HL-60 (cell line): Measurements from ENCODE around the gene FRK.

Experiments
- DNase-seq, 2 experiments: peaks; one replicate each; pipeline ENCODE4 v3.0.0-alpha.2; 2010 to 2020; ENCODE audit warnings: low read depth in 1 of 2, low spot score in 1 of 2
- H3K27ac ChIP-seq: fragments of 250-450 bp; sonication (Bioruptor Pico); replicated peaks from 2 replicates; pipeline ENCODE4 v1.5.1; 2020; ENCODE audit warnings: mild to moderate bottlenecking, moderate library complexity
- H3K27me3 ChIP-seq: fragments of 250-450 bp; sonication (Bioruptor Pico); 2 replicates; pipeline ENCODE4 v1.5.1; 2021; ENCODE audit warnings: mild to moderate bottlenecking, moderate library complexity; ENCODE audit not compliant: insufficient read depth, poor library complexity, severe bottlenecking
- H3K4me3 ChIP-seq: replicated peaks from 2 replicates; pipeline ENCODE4 v1.5.1; 2011; ENCODE audit warnings: mild to moderate bottlenecking, control low read depth, low read length; ENCODE audit not compliant: insufficient read depth
- GABPA ChIP-seq: IDR thresholded peaks from 2 replicates; pipeline ENCODE4 v1.6.1; 2012; ENCODE audit warnings: low read depth
- POLR2AphosphoS5 ChIP-seq: IDR thresholded peaks from 2 replicates; pipeline ENCODE4 v1.6.1; 2012; ENCODE audit warnings: low read depth
- SPI1 ChIP-seq: IDR thresholded peaks from 2 replicates; pipeline ENCODE4 v1.6.1; 2012; ENCODE audit warnings: low read depth, mild to moderate bottlenecking, borderline replicate concordance
- TF ChIP-seq, protein P1 (sequence below): IDR thresholded peaks from 2 replicates; pipeline ENCODE4 v1.6.1; 2012; ENCODE audit warnings: low read depth; ENCODE audit not compliant: insufficient replicate concordance
- TF ChIP-seq, protein P2 (sequence below): IDR thresholded peaks from one replicate; pipeline ENCODE4 v1.5.1; 2011; ENCODE audit warnings: low read length, control low read depth, inconsistent platforms; ENCODE audit not compliant: insufficient read depth

The FRK gene

DNA sequence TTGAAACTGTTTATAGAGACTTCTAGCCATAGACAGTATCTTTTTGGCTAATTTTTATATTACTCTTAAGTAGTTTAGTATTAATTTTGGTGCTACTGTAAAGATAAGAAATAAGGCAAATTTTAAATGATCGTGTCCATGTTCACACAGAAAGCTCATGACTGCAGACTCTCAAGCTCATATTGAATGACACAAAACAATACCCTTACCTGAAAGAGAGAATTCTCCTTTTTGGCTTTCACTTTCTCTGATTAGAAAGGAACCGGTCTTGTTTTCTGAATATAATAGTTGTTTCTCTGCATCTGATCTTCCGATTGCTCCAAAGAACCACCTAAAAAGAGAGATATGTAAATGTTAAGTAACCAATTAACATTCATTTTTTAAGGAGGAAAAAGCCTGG is 57.0 kb downstream of the FRK start:
- no peak overlapping the region for H3K4me3 ChIP-seq
- TF ChIP-seq, protein P1, sequence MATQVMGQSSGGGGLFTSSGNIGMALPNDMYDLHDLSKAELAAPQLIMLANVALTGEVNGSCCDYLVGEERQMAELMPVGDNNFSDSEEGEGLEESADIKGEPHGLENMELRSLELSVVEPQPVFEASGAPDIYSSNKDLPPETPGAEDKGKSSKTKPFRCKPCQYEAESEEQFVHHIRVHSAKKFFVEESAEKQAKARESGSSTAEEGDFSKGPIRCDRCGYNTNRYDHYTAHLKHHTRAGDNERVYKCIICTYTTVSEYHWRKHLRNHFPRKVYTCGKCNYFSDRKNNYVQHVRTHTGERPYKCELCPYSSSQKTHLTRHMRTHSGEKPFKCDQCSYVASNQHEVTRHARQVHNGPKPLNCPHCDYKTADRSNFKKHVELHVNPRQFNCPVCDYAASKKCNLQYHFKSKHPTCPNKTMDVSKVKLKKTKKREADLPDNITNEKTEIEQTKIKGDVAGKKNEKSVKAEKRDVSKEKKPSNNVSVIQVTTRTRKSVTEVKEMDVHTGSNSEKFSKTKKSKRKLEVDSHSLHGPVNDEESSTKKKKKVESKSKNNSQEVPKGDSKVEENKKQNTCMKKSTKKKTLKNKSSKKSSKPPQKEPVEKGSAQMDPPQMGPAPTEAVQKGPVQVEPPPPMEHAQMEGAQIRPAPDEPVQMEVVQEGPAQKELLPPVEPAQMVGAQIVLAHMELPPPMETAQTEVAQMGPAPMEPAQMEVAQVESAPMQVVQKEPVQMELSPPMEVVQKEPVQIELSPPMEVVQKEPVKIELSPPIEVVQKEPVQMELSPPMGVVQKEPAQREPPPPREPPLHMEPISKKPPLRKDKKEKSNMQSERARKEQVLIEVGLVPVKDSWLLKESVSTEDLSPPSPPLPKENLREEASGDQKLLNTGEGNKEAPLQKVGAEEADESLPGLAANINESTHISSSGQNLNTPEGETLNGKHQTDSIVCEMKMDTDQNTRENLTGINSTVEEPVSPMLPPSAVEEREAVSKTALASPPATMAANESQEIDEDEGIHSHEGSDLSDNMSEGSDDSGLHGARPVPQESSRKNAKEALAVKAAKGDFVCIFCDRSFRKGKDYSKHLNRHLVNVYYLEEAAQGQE = no peak
- TF ChIP-seq, protein P2, sequence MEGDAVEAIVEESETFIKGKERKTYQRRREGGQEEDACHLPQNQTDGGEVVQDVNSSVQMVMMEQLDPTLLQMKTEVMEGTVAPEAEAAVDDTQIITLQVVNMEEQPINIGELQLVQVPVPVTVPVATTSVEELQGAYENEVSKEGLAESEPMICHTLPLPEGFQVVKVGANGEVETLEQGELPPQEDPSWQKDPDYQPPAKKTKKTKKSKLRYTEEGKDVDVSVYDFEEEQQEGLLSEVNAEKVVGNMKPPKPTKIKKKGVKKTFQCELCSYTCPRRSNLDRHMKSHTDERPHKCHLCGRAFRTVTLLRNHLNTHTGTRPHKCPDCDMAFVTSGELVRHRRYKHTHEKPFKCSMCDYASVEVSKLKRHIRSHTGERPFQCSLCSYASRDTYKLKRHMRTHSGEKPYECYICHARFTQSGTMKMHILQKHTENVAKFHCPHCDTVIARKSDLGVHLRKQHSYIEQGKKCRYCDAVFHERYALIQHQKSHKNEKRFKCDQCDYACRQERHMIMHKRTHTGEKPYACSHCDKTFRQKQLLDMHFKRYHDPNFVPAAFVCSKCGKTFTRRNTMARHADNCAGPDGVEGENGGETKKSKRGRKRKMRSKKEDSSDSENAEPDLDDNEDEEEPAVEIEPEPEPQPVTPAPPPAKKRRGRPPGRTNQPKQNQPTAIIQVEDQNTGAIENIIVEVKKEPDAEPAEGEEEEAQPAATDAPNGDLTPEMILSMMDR = no peak
- no peak for TF ChIP-seq GABPA
- H3K27ac ChIP-seq = no peak overlapping the region
- no peak for DNase-seq
- peaks cover 4% of the 10 kb centered on the region for H3K27me3 ChIP-seq

DNA sequence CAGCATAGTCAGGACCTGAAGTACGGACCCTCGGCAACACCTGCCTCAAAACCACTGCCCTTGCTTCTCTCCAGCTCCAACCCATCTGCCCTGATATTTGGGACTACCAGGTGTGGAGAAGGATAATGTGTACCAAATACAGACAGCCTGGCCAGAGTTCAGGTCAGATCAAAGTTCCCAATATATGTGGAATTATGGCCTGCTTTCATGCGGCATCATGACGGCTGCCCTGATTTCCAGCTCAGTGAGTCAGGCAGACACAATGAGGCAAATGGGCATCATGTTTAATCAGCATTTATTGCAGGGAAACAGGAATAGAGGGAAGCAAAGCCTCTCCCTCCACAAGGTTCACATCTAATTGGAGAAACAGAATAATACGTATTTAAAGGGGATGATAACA is 57.9 kb downstream of the FRK start:
- no peak for DNase-seq
- TF ChIP-seq, protein P2 = no peak
- TF ChIP-seq, protein P1 = no peak
- TF ChIP-seq SPI1 (no peak), POLR2AphosphoS5 (no peak), GABPA (no peak)
- Histone ChIP-seq H3K27ac (no peak overlapping the region), H3K4me3 (no peak overlapping the region), H3K27me3 (peaks cover 4% of the 10 kb centered on the region)

DNA sequence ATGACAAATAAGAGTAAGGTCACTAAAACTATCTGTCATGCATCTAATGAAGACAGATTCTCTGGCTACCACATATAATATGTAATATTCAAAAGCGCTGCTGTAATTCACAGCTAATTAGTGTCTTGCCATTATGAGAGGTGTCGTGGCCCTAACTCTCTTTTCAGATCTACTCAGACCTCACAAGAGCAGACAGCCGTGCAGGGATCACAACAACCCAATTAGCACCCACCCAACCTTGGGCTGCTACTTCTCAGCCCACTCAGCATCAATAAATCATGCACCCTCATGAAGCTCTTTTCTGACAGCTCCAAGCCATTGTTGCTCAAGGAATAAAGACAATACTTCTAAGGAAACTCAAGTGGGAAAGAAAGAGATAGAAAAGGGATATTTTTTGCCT is 61.5 kb downstream of the FRK start:
- DNase-seq = no peak
- TF ChIP-seq SPI1 (no peak), POLR2AphosphoS5 (no peak)
- Histone ChIP-seq H3K27me3 (no peaks in the 10 kb centered on the region), H3K27ac (no peak overlapping the region), H3K4me3 (no peak overlapping the region)

DNA sequence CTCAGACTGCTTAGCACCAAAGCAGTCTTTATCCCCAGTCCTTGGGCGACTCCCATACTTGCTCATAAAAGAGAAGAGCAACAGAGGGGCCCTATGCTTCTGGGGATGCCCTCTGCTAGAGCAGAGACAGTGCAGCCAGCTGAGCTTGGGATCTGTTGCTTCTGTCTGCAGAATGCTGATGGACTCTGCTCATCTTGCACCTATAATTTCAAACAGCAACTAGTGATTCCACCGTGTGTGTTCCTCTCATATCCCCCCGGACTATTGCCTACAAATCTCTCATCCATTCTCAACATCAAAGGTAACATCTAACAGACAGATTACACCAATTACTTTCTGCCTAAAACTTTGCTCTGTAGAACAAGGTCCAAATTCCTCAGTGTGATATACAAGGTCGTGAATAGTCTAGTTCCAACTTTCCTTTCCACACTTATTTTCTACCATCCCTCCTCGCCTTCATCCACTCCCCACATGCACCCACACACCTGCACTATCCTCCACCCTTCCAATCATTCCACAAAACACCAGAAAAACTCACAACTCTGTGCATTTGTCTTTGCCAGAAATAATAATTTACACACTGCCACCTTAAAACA is 62.6 kb downstream of the FRK start:
- H3K27me3 ChIP-seq = no peaks in the 10 kb centered on the region
- H3K4me3 ChIP-seq = no peak overlapping the region
- no peak overlapping the region for H3K27ac ChIP-seq
- no peak for TF ChIP-seq GABPA
- TF ChIP-seq POLR2AphosphoS5 = no peak
- TF ChIP-seq, protein P2 = no peak
- TF ChIP-seq, protein P1 = no peak
- TF ChIP-seq SPI1 = no peak
- DNase-seq = no peak
